Lung microvascular endothelial cell (primary cell): ENCODE data around the gene NOD1. TPM values are rescaled to one million over a fixed set of nuclear protein-coding genes. Genes with fewer than 3 reads are reported as not detected.
"Not testable (repeated sequence)": the region's sequence is repeated elsewhere in the genome, so short reads cannot be mapped to it uniquely, and the experiment has no call there.

Experiments
- DNase-seq, 2 donors: peaks; one replicate each; pipeline versions ENCODE4 v3.0.0 to v3.0.0-alpha.2; 2010; ENCODE audit warnings: low read depth in 2 of 2
- total RNA-seq: library from RNA; depleted of rRNA; stranded (reverse); fragments of >200 nt; gene quantifications from 2 replicates; pipeline ENCODE4 v1.2.1, GENCODE V29; 2014

Gene NOD1
- total RNA-seq, 1 donor from 2014 or later: 22.8 TPM

DNA sequence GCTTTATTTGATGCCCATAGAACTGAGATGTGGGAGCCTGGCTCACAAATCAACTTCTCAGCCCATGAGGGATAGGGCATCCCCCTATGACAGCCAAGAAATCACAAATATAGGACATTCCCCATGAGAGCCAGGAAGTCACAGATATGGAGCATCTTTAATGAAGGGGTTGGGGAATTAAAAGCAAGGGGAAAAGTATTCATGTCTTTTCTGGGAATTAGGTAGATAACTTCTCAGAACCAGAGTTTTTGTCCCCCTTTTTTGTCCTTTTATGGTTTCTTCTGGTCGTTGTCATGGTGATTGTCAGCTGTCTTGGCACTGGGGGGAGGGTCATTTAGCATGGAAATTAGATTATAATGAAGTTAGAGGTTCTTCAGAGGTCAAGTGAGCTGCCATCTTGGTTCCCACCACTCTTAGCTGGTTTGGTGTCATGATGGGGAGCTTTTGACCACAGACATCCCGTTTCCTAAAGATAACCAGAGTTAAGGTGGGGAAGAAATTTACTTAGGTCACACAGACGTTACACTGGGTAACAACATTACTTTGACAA is 56.9 kb downstream of the NOD1 start:
- no peak for DNase-seq

GRCh38 chr7:30420662-30421061 is 57.9 kb downstream of the NOD1 start:
- DNase-seq: no peak

- DNase-seq: not testable (repeated sequence)
Measured at GRCh38 chr7:30420080-30420479, 58.5 kb downstream of the NOD1 start.

DNA sequence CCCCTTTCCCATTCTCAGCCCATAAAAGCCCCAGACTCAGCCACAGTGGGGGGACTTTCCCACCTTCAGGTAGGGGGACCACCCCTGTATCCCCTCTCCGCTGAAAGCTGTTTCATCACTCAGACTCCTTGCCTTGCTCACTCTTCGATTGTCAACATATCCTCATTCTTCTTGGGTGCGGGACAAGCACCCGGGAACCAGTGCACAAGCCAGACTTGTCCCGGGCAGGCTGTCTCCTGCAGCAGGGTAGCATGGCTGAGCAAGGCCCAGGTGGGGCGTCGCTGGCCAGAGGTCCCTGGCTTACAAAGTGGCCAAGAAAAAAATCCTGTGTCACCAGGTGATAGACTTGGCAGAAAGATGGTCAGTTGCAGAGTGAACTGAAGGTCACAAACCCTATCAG is 64.7 kb downstream of the NOD1 start:
- no peak for DNase-seq

GRCh38 chr7:30412782-30413504 is 65.6 kb downstream of the NOD1 start:
- peak; percentile 90 to 91 for DNase-seq

DNA sequence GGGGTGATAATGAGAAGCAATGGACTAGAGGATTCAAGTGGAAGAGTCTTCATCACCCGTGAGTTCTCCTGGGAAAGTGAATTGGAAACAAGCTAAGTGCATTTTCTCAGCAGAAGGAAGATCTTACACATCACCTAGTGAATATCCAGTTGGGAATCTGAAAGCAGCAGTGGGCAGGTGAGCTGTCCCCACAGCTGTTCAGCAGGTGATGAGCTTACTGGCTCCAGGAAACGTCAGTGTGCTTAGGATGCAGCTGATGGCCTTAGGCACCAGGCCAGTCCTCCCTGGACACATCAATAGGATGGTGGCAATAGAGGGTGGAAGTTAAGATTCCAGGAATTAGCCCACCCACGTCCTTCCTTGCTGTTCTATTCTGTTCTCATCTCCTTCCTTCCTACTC is 66.7 kb downstream of the NOD1 start:
- DNase-seq: no peak

DNA sequence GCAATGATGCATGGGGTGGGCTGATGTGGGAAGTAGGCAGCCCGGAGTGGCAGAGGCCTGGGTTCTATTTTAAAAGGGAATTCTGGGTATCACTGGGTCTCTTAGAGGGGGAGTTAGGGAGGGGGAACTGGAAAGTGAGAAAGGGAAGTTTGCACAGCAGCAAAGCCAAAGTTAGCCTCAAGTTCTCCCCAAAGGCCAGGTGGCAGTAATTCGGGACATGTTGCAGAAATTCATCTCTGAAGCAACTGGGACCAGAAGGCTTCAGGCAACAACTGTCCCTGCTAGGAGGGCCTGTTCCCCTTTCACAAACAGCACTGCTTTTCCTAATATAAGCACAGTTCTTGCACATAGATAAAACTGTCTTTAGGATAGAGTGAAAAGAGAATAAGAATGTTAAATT is 67.4 kb downstream of the NOD1 start:
- DNase-seq: no peak

- DNase-seq: no peak
Measured at GRCh38 chr7:30406664-30407425, 71.7 kb downstream of the NOD1 start.

DNA sequence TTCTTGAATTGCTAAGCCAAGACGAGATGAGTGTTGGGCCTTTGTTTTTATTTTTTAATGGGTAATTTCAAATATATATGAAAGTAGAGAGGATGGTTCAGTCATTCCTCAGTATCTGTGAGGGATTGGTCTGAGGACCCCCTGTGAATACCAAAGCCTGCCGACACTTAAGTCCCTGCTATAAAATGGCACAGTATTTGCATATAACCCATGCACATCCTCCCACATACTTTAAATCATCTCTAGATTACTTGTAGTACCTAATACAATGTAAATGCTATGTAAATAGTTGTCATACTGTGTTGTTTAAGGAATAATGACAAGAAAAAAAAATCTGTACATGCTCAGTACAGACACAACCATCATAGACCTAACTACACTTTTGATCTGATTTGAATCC is 73.4 kb downstream of the NOD1 start:
- no peak for DNase-seq

DNA sequence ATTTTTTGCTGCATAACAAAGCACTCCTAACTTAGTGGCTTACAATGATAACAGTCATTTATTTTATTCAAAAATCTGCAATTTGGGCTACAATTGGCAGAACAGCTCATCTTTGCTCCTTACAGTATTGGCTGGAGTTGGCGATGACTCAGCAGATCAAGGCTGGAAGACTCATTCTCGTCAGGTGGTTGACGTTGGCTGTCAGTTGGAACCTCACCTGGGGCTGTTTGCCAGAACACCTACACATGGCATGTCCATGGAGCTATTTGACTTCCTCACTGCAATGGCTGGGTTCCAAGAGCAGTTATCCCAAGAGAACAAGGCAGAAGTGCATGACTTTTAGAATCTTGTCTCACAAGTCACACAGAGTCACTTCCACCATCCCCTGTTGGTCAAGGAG is 75.1 kb downstream of the NOD1 start:
- no peak for DNase-seq

DNA sequence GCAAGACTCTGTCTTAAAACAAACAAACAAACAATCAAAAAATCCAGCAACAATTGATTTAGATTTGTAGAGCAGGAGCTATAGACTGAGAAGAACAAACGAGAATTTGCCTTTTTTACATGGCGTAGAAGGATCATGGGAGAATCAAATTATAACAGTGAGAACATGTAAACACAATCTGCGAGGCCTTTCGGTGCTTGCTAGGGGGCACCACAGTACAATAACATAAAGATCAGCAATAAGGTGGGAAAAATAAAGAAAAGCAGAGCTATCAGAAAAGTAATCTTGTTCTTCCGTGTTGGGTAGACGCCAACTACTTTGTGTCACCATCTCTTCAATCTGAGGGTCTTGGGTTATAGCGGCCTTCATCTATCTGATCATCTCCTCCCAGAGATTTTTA is 82.2 kb downstream of the NOD1 start:
- peak in 1 of 2 donors; percentile 6 for DNase-seq

- no peak for DNase-seq
Measured at GRCh38 chr7:30395676-30396075, 82.9 kb downstream of the NOD1 start.

- DNase-seq: no peak
Measured at GRCh38 chr7:30391806-30392205, 86.8 kb downstream of the NOD1 start.

DNA sequence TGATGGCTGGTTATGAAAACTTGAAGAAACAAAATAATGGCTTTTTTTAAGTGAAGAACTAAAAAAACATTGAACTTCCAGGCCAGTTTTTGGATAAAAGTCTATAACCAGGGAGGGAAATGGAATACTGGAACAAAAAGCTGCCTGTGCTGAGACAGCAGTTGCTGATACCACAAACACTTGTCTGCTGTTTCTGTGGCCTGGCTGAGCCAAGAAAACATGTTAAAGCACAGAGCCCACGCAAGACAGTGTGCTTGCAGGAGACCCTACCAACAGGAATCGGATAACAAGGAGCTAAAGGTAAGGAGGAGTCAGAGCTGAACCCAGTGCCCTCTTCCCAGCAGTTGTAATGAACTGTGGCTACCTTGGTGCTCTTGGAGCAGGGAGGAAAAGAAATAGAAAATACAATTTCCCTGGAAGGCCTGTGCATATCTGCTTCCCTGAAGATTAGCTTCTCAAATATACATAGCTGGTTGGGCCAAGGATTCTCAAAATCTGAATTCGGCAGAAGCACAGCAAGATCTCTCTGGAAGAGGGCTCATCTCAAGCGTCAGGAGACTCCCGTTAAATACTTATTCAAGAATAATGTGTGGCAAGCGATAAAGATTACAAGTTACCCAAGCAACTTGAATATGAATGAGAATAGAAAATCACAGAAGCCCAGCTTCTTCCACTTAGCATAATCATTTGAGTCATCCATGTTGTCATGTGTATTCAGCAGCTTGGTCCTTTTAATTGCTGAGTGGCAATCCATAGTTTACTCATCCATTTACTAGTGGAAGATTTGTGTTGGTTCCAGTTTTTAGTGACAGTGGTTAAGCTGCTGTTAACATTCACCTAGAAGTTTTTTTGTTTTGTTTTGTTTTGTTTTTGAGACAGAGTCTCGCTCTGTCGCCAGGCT is 87.6 kb downstream of the NOD1 start:
- DNase-seq: no peak

- peak in 1 of 2 donors; percentile 25 for DNase-seq
Measured at GRCh38 chr7:30389791-30390190, 88.8 kb downstream of the NOD1 start.

DNA sequence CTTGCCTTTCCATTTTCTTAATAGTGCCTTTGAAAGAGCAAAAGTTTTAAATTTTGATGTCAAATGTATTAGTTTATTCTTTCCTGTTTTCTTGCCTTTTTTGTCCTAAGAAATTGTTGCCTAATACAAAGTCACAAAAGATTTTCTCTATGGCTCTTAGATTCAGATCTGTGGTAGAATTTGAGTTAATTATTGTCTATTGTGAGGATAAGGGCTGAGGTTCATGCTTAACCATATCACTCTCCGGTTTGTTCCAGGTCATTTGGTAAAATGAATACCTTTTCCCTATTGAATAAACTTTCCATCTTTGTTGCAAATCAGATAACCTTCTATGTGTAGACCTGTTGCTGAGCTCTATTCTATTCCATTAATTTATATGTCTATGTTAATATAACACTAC is 96.0 kb downstream of the NOD1 start:
- no peak for DNase-seq

DNA sequence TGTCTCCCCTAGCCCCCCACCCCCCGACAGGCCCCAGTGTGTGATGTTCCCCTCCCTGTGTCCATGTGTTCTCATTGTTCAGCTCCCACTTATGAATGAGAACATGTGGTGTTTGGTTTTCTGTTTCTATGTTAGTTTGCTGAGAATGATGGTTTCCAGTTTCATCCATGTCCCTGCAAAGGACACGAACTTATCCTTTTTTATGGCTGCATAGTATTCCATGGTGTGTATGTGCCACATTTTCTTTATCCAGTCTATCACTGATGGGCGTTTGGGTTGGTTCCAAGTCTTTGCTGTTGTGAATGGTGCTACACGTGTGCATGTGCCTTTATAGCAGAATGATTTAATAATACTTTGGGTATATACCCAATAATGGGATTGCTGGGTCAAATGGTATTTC is 97.8 kb downstream of the NOD1 start:
- not testable (repeated sequence) for DNase-seq

DNA sequence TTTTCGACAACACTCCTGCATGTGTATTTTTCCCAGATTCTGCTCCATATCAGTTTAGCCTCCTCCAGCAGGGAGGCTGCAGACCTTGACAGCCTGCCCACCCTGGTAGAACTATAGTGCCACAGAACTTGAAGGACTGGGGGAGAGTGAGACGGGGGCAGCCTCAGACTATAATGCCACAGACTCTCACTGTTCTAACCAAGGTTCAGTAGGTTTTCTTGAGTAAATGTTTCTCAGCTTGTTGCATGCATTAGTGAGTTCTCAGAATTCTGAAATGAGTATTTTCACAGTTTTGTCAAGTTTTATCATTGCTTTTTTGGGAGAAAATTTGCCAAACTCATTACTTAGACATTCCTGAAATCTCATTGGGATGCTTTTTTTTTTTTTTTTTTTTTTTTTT is 98.3 kb downstream of the NOD1 start:
- DNase-seq: no peak

DNA sequence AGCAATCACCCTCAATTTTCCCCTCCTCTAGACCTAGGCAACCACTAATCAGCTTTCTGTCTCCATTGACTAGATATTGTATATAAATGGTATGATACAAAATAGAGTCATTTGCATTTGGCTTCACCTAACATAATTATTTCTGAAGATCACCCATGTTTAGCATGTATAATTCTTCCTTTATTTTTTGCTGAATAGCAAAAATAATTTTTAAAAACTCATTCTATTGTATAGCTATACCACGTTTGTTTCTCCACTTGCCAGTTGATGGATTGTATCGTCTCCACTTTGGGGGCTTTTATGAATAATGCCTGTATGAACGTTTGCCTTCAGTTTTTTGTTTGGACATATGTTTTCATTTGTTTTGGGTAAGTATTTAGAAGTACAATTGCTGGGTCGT is 98.8 kb downstream of the NOD1 start:
- no peak for DNase-seq

- no peak for DNase-seq
Measured at GRCh38 chr7:30379131-30379530, 99.5 kb downstream of the NOD1 start.

DNA sequence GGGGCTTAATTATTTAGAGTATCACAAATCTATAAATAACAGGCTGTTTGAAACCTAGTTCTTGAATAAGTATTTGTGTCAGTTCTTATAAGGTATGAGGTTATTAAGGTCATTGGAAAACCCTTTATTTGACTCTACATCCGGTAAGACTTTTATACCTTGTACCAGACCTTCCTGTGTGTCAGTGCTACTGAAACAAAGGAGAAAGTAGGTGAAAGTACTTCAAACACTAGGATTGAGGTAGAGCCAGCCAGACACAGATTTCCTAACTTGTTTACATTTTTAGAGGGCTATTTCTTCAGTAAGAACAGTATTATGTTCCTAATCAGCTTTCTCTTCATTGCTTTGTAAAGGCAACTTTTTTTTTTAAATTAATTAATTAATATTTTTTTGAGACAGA is 100.3 kb downstream of the NOD1 start:
- no peak for DNase-seq
